Measurements from ENCODE around the gene USP15. TPM values are rescaled to one million over a fixed set of nuclear protein-coding genes. Genes with fewer than 3 reads are reported as not detected.
"Not testable (repeated sequence)": the region's sequence is repeated elsewhere in the genome, so short reads cannot be mapped to it uniquely, and the experiment has no call there.

Gene USP15
- total and polyA plus RNA-seq, 9 donors, result 35.7 to 152 (median 61.0) TPM

GRCh38 chr12:62448436-62448835 lies 188.2 kb downstream of the USP15 start:
- no peaks in the 10 kb centered on the region for H3K4me1 ChIP-seq (ENCODE audit: insufficient read depth)
- H3K9me3 ChIP-seq, result no peaks in the 10 kb centered on the region
- WGBS, 3 donors, result 74 to 80% (median 76%) methylated on average over 3 of the region's 3 CpGs
- no peak overlapping the region for H3K4me3 ChIP-seq
- H3K27me3 ChIP-seq, result no peaks in the 10 kb centered on the region
- no peak overlapping the region for H3K27ac ChIP-seq
- intact Hi-C loops (cut with DNase I), result loop anchor here in 2 of 4 donors (10.0 kb wide), 2 partner anchors 346 to 486 kb away; partner anchors contain the start of gene PPM1H (in 1 of the 2)
- no peak for DNase-seq
- H3K36me3 ChIP-seq, result no peaks in the 10 kb centered on the region
- TF ChIP-seq CTCF (IDR thresholded peaks at IDR 0.05), result no peak
- TF ChIP-seq EP300 (IDR thresholded peaks at IDR 0.05), result no peak
- no peak for TF ChIP-seq POLR2A (IDR thresholded peaks at IDR 0.05)

- not testable (repeated sequence) for H3K27ac ChIP-seq; H3K27me3 ChIP-seq; H3K4me1 ChIP-seq (ENCODE audit: insufficient read depth); DNase-seq; H3K36me3 ChIP-seq; H3K4me3 ChIP-seq; H3K9me3 ChIP-seq
- 42 to 88% (median 68%) methylated on average over 2 of the region's 2 CpGs for WGBS, 3 donors
- intact Hi-C loops (cut with DNase I), result loop anchor here in 1 of 4 donors (10.0 kb wide), 1 partner anchor 349 kb away; no protein-coding TSS in a partner anchor
These were observed 195.2 kb downstream of the USP15 start for GRCh38 chr12:62455429-62455828.

- no peaks in the 10 kb centered on the region for H3K36me3 ChIP-seq
- DNase-seq, result no peak
- WGBS, 3 donors, result 57 to 68% (median 60%) methylated on average over 3 of the region's 3 CpGs
- H3K27ac ChIP-seq, result no peak overlapping the region
- TF ChIP-seq POLR2A (IDR thresholded peaks at IDR 0.05) (no peak), CTCF (IDR thresholded peaks at IDR 0.05) (no peak), EP300 (IDR thresholded peaks at IDR 0.05) (no peak)
- no peak overlapping the region for H3K4me3 ChIP-seq
- no peaks in the 10 kb centered on the region for H3K27me3 ChIP-seq
- no peaks in the 10 kb centered on the region for H3K9me3 ChIP-seq
- intact Hi-C loops (cut with DNase I), result loop anchor here in 1 of 4 donors (10.0 kb wide), 1 partner anchor 346 kb away; no protein-coding TSS in a partner anchor
- H3K4me1 ChIP-seq (ENCODE audit: insufficient read depth), result no peaks in the 10 kb centered on the region
These were observed 198.4 kb downstream of the USP15 start for GRCh38 chr12:62458626-62459025.

GRCh38 chr12:62459976-62460375 lies 199.8 kb downstream of the USP15 start:
- intact Hi-C loops (cut with DNase I), result loop anchor here in 1 of 4 donors (10.0 kb wide), 1 partner anchor 345 kb away; no protein-coding TSS in a partner anchor
- no peak for TF ChIP-seq EP300 (IDR thresholded peaks at IDR 0.05)
- no peak for TF ChIP-seq CTCF (IDR thresholded peaks at IDR 0.05)
- TF ChIP-seq POLR2A (IDR thresholded peaks at IDR 0.05), result no peak
- Histone ChIP-seq H3K36me3 (no peaks in the 10 kb centered on the region), H3K27ac (no peak overlapping the region), H3K27me3 (no peaks in the 10 kb centered on the region), H3K9me3 (no peaks in the 10 kb centered on the region), H3K4me3 (no peak overlapping the region), H3K4me1 (ENCODE audit: insufficient read depth) (no peaks in the 10 kb centered on the region)
- DNase-seq, result no peak

GRCh38 chr12:62461171-62461837 lies 201.1 kb downstream of the USP15 start:
- H3K36me3 ChIP-seq; H3K27ac ChIP-seq; DNase-seq; H3K9me3 ChIP-seq; intact Hi-C loops (cut with DNase I); H3K4me3 ChIP-seq; H3K4me1 ChIP-seq (ENCODE audit: insufficient read depth); H3K27me3 ChIP-seq: not testable (repeated sequence)
- 88 to 95% (median 93%) methylated on average over 27 to 32 of the region's 32 CpGs for WGBS, 3 donors

- H3K4me3 ChIP-seq; H3K36me3 ChIP-seq; H3K9me3 ChIP-seq; DNase-seq; intact Hi-C loops (cut with DNase I); H3K27ac ChIP-seq; H3K27me3 ChIP-seq; H3K4me1 ChIP-seq (ENCODE audit: insufficient read depth): not testable (repeated sequence)
- 76 to 78% (median 76%) methylated on average over 7 of the region's 7 CpGs for WGBS, 3 donors
These were observed 203.0 kb downstream of the USP15 start for GRCh38 chr12:62463252-62463651.
